ENCODE data around the gene DNAJC27. TPM values are rescaled to one million over a fixed set of nuclear protein-coding genes. Genes with fewer than 3 reads are reported as not detected.
A peak's percentile ranks its signal among the peaks of the same experiment; 100 is the strongest.

Gene DNAJC27
- polyA plus RNA-seq, 1 of the 3 experiments (the other 2 are of a cell fraction): 2.4 TPM

DNA sequence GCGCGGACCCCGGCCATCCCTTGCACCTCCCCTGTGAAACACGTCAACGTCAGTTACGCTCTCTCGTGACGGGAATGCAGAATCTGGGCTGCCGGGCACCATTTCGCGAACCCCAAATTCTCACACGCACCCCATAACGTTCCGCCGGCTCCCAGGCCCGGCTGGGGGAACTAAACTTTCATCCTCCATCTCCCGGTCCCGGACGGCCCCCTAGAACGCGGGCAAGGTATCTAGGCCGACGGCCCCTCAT lies 544 bp downstream of the DNAJC27 start:
- Histone ChIP-seq H3K27me3 (ENCODE audit: insufficient read depth) (no peaks in the 10 kb centered on the region), H2AFZ (ENCODE audit: low read depth) (peak overlapping the region; percentile 96), H3K27ac (ENCODE audit: low read depth in 2 of 2, low read length in 1 of 2) (peak overlapping the region; percentile 94 to 95), H3K9me2 (no peaks in the 10 kb centered on the region), H3K9me3 (no peaks in the 10 kb centered on the region), H3K36me3 (replicated peaks in 1 of 2; ENCODE audit: control insufficient read depth in 1 of 2, insufficient read depth in 2 of 2, low read length in 1 of 2) (peaks cover 5 to 8% of the 10 kb centered on the region in 2 experiments), H4K20me1 (ENCODE audit: insufficient read depth) (no peaks in the 10 kb centered on the region), H3K4me2 (peak overlapping the region; percentile 77), H3K79me2 (ENCODE audit: insufficient read depth) (peaks cover 48% of the 10 kb centered on the region), H3K4me1 (ENCODE audit: control insufficient read depth in 1 of 2, insufficient read depth in 2 of 2, low read depth in 1 of 2, low read length in 1 of 2) (peaks cover 5 to 12% of the 10 kb centered on the region in 2 experiments; a peak in 3 of 4 replicates), H3K4me3 (ENCODE audit: low read depth in 2 of 2, low read length in 1 of 2) (peak overlapping the region; percentile 87 to 93), H3F3A (replicated peaks; ENCODE audit: insufficient read depth) (peaks cover 3% of the 10 kb centered on the region), H3K9ac (peak overlapping the region; percentile 96)
- no peak for DNase-seq
- ChIA-PET CTCF (interaction anchor here (0.6 to 1.8 kb wide), 4 partner anchors 86 to 561 kb away, joined by 3 to 7 read pairs (median 4); no protein-coding TSS in a partner anchor), POLR2A (interaction anchor here (0.6 kb wide), 1 partner anchor 1043 kb away, joined by 3 read pairs; no protein-coding TSS in a partner anchor)
- 2% methylated on average over 23 of the region's 23 CpGs for WGBS (ENCODE audit: low lambda C conversion rate)
- TF ChIP-seq, protein P1, sequence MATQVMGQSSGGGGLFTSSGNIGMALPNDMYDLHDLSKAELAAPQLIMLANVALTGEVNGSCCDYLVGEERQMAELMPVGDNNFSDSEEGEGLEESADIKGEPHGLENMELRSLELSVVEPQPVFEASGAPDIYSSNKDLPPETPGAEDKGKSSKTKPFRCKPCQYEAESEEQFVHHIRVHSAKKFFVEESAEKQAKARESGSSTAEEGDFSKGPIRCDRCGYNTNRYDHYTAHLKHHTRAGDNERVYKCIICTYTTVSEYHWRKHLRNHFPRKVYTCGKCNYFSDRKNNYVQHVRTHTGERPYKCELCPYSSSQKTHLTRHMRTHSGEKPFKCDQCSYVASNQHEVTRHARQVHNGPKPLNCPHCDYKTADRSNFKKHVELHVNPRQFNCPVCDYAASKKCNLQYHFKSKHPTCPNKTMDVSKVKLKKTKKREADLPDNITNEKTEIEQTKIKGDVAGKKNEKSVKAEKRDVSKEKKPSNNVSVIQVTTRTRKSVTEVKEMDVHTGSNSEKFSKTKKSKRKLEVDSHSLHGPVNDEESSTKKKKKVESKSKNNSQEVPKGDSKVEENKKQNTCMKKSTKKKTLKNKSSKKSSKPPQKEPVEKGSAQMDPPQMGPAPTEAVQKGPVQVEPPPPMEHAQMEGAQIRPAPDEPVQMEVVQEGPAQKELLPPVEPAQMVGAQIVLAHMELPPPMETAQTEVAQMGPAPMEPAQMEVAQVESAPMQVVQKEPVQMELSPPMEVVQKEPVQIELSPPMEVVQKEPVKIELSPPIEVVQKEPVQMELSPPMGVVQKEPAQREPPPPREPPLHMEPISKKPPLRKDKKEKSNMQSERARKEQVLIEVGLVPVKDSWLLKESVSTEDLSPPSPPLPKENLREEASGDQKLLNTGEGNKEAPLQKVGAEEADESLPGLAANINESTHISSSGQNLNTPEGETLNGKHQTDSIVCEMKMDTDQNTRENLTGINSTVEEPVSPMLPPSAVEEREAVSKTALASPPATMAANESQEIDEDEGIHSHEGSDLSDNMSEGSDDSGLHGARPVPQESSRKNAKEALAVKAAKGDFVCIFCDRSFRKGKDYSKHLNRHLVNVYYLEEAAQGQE (IDR thresholded peaks at IDR 0.05; ENCODE audit: low read depth, low read length): 0 out of 2 replicates have a peak, but pooled peaks have one; percentile 21
- no peak for TF ChIP-seq CHD2 (IDR thresholded peaks at IDR 0.05; ENCODE audit: low read length, partially characterized antibody)
- peak; percentile 25 for TF ChIP-seq POLR2AphosphoS5 (IDR thresholded peaks at IDR 0.05; ENCODE audit: low read depth, low read length)
- TF ChIP-seq, protein P2, sequence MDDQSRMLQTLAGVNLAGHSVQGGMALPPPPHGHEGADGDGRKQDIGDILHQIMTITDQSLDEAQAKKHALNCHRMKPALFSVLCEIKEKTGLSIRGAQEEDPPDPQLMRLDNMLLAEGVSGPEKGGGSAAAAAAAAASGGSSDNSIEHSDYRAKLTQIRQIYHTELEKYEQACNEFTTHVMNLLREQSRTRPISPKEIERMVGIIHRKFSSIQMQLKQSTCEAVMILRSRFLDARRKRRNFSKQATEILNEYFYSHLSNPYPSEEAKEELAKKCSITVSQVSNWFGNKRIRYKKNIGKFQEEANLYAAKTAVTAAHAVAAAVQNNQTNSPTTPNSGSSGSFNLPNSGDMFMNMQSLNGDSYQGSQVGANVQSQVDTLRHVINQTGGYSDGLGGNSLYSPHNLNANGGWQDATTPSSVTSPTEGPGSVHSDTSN (IDR thresholded peaks at IDR 0.05): no peak
- no peak for TF ChIP-seq SMC3 (IDR thresholded peaks at IDR 0.05; ENCODE audit: low read depth, low read length)
- TF ChIP-seq ELF1 (IDR thresholded peaks at IDR 0.05): no peak
- no peak for TF ChIP-seq TEAD4 (IDR thresholded peaks at IDR 0.05; ENCODE audit: borderline replicate concordance, insufficient read depth)
- no peak for TF ChIP-seq SIN3A (IDR thresholded peaks at IDR 0.05; ENCODE audit: borderline replicate concordance, low read depth, low read length)
- no peak for TF ChIP-seq GATA2 (CRISPR knock-in tag; IDR thresholded peaks at IDR 0.05)
- no peak for TF ChIP-seq RXRA (IDR thresholded peaks at IDR 0.05; ENCODE audit: borderline replicate concordance, low read depth)
- TF ChIP-seq TAF1 (IDR thresholded peaks at IDR 0.05; ENCODE audit: borderline replicate concordance, low read depth, low read length): no peak
- no peak for TF ChIP-seq NFIC (IDR thresholded peaks at IDR 0.05; ENCODE audit: borderline replicate concordance)
- no peak for TF ChIP-seq NRF1 (IDR thresholded peaks at IDR 0.05; ENCODE audit: low read depth, low read length)
- TF ChIP-seq FOSL2 (IDR thresholded peaks at IDR 0.05; ENCODE audit: borderline replicate concordance, low read depth): no peak
- TF ChIP-seq EZH2phosphoT487 (IDR thresholded peaks at IDR 0.05; ENCODE audit: borderline replicate concordance, low read depth): no peak
- TF ChIP-seq, protein P3, sequence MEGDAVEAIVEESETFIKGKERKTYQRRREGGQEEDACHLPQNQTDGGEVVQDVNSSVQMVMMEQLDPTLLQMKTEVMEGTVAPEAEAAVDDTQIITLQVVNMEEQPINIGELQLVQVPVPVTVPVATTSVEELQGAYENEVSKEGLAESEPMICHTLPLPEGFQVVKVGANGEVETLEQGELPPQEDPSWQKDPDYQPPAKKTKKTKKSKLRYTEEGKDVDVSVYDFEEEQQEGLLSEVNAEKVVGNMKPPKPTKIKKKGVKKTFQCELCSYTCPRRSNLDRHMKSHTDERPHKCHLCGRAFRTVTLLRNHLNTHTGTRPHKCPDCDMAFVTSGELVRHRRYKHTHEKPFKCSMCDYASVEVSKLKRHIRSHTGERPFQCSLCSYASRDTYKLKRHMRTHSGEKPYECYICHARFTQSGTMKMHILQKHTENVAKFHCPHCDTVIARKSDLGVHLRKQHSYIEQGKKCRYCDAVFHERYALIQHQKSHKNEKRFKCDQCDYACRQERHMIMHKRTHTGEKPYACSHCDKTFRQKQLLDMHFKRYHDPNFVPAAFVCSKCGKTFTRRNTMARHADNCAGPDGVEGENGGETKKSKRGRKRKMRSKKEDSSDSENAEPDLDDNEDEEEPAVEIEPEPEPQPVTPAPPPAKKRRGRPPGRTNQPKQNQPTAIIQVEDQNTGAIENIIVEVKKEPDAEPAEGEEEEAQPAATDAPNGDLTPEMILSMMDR (IDR thresholded peaks at IDR 0.05): 0 out of 2 replicates have a peak, but pooled peaks have one; percentile 9
- no peak for TF ChIP-seq RAD21 (IDR thresholded peaks at IDR 0.05; ENCODE audit: low read length)
- TF ChIP-seq YY1 (IDR thresholded peaks at IDR 0.05; ENCODE audit: low read depth): no peak; the same call in 1 of the 2 replicates
- TF ChIP-seq, protein P4, sequence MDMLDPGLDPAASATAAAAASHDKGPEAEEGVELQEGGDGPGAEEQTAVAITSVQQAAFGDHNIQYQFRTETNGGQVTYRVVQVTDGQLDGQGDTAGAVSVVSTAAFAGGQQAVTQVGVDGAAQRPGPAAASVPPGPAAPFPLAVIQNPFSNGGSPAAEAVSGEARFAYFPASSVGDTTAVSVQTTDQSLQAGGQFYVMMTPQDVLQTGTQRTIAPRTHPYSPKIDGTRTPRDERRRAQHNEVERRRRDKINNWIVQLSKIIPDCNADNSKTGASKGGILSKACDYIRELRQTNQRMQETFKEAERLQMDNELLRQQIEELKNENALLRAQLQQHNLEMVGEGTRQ (IDR thresholded peaks at IDR 0.05; ENCODE audit: borderline replicate concordance, low read depth, low read length): 0 out of 2 replicates have a peak, but pooled peaks have one; percentile 3
- no peak for TF ChIP-seq MXI1 (IDR thresholded peaks at IDR 0.05; ENCODE audit: low read depth, low read length)
- no peak for TF ChIP-seq FOXM1 (IDR thresholded peaks at IDR 0.05; ENCODE audit: low read depth)
